Activated T-cell treated with anti-CD3 and anti-CD28 coated beads for 4 hours (primary cell): ENCODE measurements around the gene LARGE1.

Source experiments
- DNase-seq: peaks from one replicate; pipeline ENCODE4 v3.0.0-alpha.2; 2020

The LARGE1 gene

DNA sequence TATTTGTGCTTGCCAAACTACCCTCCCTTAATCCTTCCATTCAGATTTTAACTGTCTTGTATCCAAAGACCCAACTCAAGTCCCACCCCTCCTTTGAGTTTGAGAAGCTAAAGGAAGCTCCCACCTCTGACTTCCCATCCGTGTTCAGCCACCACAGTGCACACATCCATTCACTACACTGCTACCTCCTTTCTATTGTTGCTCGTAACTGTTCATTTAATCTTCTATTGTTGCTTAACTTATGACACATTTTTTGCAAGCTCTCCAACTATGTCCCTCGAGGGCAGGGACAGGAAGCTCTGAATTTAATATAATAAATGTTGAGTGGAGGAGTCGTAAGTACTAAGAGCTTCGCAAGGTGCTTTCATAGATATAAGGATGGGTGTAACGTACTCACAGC lies 10.4 kb downstream of the LARGE1 start:
- DNase-seq, result no peak

DNA sequence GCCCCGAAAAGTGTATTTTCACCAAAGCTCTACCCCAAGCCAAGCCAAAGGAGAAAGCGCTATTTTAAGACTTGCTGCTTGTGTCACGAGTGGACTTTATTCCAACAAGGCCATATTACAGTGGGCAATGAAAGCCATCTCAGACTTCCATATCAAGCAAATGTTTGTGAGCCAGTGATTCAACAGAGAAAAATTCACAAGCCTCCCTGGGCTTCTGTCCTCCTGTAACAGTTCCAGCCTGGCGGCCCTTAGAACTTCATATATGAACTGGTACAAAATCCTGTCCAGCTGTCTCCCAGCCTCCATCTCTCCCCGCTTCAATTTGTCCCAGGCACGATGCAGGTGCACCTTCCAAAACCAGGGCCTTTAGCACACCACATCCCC lies 11.2 kb downstream of the LARGE1 start:
- DNase-seq, result no peak

DNA sequence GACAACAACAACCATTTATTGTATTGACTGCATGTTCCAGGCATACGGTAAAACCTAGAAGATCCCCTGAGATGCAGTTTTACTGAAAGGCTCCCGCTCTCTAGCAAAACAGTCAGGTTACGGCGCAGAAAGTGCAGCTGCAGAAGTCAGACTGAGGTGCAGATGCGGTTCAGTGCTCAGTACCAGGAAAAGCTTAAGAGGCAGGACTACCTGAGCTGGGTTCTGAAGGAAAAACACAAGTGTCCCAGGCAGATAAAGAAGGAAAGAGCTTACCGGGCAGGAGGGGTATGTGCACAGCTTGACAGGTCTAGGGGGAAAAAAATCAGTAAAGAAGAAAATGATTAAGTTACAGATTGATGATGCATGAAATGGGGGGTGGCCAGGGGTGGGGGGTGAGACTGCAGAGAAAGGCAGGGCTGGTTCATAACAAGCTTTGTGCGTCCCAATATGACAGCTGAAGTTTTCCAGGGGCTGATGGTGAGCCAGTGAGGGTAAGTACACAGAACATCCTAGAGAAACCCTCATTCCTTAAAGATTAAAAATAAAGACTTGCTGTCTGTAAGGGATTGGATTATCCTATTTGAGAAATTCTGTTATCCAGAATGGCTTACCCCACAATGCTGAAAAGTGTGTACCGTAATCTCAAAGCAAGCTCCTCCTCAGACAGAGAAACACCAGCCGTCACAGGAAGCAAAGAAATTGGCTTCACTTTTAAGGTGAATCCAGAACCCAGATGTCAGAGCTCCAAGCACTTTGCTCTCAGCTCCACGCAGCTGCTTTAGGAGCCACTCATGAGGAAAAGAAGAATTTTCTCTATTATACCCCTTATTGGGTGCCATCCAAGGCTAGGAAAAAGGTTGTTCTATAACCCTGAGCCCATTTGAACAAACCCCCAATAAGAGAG lies 11.9 kb downstream of the LARGE1 start:
- DNase-seq, result no peak

DNA sequence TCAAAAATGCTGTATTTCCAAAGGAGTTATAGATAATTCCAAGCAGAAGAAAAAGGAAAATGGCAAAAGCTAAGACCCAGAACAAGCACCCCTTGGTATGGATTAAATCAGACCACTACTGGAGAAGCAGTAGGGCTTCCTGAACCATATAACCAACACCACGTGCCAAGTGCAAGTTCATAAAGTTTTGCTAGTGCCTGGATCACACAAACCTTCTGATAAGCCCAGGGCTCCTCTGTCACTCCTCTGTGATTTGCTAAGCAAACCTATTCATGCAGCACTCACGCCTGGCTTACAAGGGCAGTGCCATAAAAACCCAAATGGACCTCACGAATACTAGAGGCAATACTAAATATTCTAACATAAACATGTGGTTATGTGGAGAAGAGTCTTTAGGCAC lies 13.3 kb downstream of the LARGE1 start:
- DNase-seq, result no peak

DNA sequence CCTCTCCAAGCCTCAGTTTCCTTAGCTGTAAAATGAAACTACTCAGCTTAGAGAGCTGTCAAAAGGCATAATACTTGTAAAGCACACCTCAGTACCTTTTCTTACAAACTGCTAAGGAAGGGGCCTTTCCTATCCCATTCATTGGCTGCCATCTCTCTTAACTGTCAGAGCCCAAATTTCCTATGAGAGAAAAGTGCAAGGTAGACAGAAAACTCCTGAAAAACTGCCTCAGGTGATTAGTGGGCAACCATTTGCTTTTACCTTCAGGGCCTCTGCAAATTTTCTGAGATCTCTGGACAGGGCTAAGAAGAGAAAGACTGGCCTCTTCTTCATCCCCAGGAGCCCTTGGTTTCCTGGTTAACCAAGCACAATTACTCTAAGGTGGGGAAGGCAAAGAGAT lies 13.8 kb downstream of the LARGE1 start:
- DNase-seq, result no peak

DNA sequence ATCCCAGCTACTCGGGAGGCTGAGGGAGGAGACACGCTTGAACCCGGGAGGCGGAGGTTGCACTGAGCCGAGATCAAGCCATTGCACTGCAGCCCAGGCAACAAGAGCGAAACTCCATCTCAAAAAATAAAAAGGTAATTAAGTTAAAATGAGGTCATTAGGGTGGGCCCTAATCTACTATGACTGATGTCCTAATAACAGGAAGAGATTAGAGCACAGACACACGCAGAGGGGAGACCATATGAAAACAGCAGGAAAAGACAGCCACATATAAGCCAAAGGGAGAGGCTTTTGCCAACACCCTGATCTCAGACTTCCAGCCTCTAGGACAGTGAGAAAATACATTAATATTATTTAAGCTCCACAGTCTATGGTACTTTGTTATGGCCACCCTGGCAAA lies 17.3 kb downstream of the LARGE1 start:
- DNase-seq, result no peak

DNA sequence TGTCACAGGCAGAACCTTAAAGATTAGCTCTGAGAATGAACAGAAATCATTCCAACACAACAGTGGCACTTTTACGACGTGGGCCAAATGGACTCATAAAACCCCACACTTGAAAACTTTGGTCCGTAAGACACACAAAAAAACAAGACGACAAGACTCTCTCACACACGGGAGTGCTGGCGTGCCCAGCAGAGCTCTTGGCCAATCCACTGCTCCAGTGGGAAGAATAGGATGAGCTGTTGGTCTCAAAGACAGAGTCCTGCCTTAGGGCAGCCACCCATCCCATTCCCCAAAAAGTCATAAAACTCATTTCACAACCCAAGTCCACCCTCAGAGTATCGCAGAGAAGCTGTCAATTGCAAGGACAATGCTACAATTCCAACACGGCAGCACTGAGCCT lies 18.2 kb downstream of the LARGE1 start:
- no peak for DNase-seq

DNA sequence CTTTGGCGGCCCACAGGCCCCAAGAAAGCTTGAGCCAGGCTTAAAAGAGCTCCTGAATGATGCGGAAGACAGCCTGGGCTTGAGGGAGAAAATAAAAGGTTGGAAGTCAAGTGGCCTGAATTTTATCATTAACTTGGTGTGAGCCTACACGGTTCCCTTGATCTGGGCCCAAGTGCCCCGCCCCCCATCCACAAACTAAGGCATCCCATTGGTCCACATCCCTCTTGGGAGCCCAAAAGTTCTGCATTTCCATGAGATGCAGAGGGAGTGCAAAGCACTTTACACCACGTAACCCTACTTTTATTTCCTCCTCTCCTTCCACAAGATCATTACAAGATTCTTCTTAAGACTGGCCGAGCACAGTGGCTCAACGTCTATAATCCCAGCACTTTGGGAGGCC lies 22.2 kb downstream of the LARGE1 start:
- DNase-seq, result no peak

DNA sequence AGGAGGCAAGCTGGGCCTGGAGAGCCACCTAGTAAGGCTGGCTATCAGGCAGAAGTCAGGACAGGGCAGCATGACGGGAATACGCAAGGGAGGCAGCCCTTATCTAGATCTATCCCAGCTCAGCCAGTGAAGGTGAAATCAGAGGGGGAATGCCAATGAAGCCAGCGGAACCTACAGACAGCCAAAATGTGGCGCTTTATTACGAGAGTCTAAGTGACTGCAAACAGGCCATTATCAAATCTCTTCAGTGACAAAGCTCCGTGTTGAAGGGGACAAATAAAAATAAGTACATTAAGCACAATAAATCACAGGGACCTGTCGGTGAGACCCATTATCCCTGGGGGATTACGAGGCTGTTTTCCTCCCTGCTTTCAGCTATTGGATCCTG lies 22.8 kb downstream of the LARGE1 start:
- DNase-seq, result no peak

DNA sequence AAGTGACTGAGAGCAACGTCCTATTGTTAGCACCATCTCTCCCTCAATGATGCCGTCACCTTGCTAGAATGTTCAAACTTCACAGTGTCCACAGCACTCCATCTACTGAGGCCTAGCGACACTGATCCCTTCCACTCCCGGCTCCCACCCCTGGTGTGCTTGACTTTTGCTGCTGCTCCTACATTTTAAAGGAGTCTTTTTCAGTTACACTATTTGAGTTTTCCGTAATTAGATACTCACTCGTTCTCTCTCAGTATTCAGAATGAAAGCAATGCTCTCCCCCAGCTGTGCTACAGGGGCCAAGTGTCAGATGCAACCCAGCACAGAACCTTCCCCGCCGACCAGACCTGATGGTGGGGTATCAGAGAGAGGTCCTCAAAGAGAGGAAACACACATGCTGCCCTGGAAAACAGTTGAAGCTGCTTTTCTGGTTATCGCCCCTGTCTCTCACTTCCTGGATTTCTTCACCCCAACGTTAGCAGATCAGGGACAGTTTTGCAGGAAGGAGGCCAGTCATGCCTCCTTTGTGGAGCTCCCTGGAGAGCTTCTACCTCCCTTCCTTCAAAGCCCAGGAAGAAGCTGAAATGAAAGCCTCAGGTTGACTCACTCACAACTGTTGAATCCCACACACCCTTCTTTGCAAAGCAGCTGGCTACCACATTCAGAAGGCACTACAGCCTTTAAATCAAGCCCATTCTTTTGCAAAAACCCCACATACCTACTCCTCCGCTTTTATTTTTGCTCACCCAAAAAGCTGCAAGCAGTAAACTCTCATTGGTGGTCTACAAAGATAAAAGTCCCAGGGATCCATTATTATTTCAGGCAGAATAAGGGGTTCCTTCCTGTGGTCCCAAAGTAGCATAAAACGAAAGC lies 23.5 kb downstream of the LARGE1 start:
- DNase-seq, result no peak

DNA sequence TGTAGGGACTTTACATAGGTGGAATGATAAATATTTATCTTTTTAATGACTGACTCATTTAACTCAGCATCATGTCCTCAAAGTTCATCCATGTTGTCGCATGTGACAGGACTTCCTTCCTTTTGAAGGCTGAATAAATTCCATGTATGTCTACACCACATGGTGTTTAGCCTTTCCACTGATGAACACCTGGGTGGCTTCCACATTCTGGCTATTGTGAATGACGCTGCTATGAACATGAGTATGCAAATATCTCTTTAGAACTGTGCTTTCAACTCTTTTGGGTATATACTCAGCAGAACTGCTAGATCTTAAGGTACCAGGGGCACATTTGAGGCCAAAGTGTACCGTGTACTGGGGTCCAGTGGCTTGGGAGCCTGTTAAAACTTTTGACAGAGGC lies 24.1 kb downstream of the LARGE1 start:
- no peak for DNase-seq

DNA sequence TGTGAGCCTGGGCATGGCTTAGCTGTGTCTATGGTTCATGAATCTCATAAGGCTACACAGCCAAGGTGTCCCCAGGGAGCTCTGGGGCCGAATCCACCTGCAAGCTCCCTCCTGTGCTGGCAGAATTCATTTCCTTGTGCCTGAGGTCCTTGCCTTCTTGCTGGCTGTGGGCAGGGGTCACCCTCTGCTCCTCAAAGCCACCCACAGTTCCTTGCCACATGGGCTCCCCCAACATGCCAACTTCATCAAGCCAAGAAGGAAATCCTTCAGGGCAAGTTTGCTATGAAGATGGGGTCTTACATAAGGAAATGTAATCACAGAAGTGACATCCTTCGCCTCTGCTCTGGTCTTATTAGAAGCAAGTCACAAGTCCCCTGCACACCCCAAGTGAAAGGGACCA lies 24.8 kb downstream of the LARGE1 start:
- DNase-seq, result no peak

DNA sequence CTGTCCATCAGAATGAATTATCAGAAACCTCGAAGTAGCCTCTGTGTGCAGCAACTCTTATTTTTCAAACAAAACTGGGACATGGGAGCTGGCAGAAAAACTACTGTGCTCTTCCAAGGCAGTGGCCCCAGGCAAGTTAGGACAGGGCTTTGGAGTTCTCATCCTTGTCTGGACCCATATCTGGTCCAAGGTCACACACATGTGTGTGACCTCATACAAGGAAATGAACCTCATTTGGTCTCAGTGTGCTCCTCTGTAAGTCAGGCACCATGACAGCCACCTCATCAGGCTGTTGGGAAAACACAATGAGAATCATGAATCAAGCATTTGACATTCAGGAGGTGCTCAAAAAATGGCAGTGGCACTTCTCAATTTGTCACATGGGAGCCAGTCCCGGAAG lies 25.8 kb downstream of the LARGE1 start:
- no peak for DNase-seq

DNA sequence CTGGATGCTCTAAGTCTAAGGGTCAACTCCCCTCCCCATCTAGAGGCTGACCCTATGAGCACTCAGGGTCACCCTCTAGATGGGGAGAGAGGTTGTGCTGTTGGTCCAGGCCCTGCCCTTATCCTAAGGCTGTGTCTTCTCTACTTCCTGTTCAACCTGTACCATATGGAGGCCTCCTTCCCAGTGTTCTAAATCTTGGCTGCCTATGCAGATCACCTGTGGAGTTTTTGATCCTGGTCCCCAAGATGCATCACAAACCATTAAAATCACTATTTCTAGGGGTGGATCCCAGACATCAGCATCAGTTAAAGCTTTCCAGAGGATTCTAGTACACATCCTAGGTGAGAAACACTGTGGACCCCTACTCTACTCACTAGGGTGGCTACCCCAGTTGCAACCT lies 26.2 kb downstream of the LARGE1 start:
- no peak for DNase-seq

DNA sequence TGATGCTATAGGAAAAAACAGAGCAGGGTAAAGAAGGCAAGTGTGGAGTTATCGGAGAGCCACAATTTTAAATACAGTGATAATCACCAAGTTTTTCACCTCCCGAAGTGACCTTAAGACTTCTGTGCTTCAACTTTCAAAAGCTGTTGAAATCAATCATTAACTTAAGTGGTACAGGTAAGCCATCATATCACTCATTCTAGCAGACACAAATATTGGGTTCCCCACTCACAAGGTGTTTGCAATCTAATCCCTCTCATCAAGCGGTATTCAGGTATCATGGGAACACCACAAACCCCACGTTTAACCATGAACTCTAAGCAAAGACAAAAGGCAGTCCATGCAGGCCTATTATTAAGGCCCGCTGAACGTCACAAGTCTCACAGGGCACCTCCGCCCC lies 26.8 kb downstream of the LARGE1 start:
- no peak for DNase-seq

DNA sequence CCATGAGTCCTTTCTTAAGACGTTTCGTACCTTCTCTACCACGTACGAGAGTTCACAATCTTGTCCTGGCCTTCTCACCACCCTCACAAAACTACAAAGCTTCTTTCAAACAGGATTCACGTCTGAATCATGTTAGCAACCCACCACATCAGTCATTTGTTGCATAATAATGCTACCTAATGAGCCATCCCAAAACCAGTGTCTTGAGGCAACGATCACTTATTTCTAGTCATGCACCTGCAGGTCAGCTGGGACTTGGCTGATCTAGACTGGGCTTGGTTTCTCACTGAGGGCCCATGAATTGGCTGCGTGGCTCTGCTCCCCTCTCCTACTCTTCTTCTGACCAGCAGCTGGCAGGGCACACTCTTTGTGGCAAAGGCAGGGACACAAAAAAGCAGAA lies 28.3 kb downstream of the LARGE1 start:
- DNase-seq, result no peak

DNA sequence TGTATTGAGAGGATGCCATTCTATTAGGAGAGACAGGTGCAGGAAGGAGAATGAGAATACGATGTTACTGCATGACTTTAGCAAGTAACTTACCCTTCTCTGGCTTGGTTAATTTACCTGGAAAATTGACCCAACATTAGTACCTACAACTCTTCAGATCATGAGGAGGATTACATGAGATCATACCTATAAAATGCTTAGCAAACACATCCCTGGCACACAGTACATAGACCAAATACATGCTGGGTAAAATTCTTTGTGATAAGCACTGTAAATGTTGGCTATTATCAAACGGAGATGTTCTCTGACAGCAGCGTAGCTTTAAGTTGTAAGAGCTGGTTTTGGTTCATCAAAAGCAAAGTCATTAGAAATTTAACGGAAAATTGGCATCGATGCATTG lies 28.8 kb downstream of the LARGE1 start:
- DNase-seq, result no peak

DNA sequence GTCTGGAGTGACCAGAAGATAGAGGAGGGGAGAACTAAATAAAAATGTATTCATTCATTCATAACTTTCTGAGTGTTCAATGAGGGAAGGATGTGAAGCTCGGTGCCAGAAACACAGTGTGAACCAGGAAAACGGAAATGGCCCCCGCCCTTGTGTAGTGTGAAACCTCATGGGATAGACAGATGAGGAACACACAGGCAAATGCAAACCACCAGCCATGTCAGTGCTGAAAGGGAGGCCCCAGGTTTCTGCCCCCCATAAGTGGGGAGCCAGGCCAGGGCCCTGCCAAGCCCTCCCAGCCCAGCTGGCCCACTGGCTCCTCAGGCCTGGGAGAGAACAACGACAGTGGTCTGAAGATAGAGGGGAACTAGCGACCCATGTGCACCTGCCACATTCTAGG lies 30.5 kb downstream of the LARGE1 start:
- no peak for DNase-seq

DNA sequence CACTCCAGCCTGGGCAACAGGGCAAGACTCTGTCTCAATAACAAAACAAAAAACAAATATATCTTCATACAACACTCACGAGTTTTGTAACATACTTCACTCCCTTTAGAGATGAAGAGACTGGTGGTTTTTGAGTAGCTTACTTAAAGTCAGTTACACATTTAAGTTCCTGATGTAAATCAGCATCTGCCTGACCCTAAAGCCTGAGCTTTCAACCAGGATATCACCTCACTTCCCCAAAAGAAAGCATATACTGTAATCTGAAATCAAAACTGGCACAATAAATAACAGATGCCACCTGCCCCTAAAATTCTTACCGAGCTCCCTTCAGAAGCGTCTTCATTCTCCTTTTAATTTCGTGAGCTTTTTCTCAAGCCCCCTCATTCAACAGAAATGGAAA lies 31.5 kb downstream of the LARGE1 start:
- no peak for DNase-seq

DNA sequence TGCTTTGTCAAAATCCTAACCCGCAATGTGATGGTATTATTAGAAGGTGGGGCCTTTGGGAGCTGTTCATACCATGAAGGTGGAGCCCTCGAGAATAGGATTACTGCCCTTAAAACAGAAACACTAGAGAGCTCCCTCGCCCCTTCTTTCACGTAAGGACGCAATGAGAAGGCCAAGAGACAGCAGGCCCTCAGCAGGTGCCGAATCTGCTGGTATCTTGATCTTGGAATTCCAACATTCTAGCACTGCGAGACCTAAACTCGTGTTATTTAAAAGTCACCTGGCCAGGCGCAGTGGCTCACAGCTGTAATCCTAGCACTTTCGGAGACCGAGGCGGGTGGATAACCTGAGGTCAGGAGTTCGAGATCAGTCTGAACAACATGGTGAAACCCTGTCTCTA lies 33.1 kb downstream of the LARGE1 start:
- no peak for DNase-seq

DNA sequence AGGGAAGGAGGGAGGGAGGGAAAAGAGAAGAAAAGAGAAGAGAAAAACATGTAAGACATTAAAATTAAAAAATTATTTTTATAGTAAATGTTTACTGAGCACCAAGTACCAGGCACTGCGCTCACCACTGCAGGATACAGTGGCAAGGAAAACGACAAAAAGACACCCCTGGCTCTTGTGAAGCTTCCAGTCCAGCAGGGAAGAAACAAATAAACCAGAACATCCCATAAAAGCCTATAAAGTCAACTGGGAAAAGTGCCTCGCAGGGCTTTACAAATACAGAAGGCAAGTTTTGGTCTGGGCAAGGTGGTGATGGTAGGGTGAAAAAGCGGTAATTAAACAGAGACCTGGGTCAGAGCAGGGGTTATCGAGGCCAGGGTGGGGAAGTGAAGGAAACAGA lies 33.6 kb downstream of the LARGE1 start:
- DNase-seq, result no peak

DNA sequence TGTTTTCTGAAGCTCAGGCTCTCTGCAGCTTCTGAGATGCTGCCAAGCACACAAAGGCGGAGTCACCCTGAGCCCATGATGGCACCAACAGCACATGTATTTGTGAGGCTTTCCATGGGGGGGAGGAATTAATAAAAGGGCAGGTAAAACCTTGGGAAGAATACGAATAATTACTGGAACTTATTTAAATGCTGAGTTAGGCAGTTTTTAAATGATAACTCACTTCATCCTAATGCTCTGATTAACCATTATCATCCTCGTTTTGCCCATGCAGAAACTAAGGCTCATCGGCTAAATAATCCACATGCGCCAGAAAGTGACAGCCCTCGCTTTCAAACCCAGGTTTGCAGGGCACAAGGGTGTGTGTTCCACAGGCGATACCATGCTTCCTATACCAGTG lies 35.4 kb downstream of the LARGE1 start:
- DNase-seq, result no peak

DNA sequence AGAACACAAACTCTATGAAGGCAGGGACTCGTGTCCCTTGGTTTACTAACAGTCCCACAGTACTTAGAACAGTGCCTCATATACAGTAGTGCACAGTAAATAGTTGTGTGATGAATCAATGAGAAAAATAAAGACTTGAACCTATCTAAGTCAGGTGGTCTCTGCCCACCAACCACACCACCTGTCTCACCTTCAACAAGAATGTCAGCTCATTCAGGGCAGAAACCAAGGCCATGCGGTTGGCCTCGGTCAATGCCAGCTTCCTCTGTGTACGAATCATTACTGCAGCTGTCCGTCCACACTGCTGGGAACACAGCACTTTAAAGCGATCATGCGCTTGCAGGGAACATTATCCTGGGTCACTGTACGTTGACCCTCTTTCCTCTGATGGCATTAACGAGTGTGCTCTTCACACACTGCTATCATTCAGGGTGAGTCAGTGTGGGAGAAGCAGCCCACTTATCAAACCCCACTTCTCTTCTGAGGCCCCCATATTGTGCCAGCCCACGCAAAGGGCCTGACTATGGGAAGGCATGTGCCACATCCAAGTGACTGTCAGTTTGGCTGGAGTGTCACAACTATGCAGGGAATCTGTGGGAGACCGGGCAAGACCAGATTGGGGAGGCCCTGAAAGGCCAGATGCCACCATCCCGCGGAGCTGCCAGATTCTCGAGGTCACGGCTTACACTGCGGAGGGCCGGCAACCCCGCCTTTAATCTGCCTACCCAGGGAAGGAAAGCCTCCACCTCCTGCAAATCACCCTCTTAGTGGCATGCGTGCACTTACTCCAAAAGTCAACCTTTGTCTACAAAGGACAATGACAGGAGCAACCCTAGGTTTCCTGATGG lies 36.1 kb downstream of the LARGE1 start:
- DNase-seq, result no peak
